AG09319 (cell line): ENCODE measurements around the gene PAAF1.

Source experiments
- DNase-seq: peaks from one replicate; pipeline ENCODE4 v3.0.0-alpha.2; 2010; ENCODE audit warnings: low read depth; ENCODE audit errors: extremely low read depth
- TF ChIP-seq, protein P1 (sequence below): IDR thresholded peaks from 2 replicates; pipeline ENCODE4 v1.5.1; 2011; ENCODE audit warnings: low read depth, mild to moderate bottlenecking, inconsistent platforms, low read length, moderate library complexity

The PAAF1 gene

DNA sequence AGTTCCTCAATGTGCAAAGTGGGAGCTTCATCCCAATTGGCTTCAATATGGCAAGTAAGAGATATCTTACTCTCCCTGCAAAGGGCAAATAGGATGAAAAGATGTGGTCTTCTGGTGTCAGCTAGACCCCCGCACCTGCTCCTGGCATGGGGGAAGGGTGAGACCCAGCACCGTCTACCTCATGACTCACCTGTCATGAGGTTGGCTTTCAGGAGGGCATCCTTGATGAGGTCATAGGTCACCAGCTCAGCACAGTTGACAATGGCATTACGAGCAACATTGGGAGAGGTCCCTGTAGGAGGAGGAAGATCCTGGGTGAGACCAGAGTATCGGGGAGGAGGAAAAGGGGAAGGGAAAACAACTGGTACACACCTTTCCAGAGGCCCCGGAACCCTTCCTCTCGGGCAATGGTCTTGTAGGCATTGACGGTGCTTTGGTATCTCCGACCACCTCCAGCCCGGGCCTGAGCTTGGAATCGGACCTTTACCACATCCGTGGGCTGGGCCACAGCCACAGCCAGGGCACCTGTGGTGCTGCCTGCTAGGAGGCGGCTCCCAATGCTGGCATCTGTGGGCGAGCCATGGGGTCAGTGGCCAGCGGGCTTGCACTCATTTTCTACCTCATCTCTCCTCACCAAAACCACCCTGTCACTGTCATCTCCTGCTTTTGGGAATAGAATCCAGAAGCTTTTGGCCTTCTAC is 99.8 kb downstream of the PAAF1 start:
- TF ChIP-seq, protein P1, sequence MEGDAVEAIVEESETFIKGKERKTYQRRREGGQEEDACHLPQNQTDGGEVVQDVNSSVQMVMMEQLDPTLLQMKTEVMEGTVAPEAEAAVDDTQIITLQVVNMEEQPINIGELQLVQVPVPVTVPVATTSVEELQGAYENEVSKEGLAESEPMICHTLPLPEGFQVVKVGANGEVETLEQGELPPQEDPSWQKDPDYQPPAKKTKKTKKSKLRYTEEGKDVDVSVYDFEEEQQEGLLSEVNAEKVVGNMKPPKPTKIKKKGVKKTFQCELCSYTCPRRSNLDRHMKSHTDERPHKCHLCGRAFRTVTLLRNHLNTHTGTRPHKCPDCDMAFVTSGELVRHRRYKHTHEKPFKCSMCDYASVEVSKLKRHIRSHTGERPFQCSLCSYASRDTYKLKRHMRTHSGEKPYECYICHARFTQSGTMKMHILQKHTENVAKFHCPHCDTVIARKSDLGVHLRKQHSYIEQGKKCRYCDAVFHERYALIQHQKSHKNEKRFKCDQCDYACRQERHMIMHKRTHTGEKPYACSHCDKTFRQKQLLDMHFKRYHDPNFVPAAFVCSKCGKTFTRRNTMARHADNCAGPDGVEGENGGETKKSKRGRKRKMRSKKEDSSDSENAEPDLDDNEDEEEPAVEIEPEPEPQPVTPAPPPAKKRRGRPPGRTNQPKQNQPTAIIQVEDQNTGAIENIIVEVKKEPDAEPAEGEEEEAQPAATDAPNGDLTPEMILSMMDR = no peak

DNA sequence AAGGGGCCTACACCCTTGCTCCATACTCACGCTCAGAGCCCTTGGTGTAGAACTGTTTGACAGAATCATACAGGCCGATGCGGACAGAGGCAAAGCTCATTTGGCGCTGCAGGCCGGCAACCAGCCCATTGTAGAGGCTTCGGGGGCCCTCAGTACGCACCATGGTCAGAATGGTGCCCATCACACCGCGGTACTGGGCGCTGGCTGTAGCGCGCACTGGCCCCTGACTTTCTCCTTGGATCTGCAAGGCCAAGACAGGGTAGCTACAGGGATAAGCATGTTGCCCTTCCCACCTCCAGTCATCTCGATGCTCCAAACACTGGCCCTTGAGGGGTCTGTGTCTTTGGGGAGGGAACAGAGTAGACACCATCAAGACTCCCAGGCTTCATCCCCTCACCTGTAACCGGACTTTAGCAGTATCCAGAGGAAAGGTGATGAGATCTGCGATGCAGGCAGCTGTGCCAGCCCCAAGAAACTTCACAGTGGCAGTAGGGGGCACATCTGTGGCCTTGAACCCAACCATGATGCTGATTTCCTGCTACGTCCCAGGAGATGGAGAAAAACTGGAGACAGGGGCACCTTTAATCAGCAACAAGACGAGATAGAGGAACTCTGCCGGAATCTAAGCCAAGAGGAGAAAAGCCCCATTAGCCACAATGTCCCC is 101.2 kb downstream of the PAAF1 start:
- TF ChIP-seq, protein P1 = no peak
- no peak for DNase-seq

More for the DNA sequence above, 99.8 kb downstream of the PAAF1 start:
- no peak for DNase-seq

DNA sequence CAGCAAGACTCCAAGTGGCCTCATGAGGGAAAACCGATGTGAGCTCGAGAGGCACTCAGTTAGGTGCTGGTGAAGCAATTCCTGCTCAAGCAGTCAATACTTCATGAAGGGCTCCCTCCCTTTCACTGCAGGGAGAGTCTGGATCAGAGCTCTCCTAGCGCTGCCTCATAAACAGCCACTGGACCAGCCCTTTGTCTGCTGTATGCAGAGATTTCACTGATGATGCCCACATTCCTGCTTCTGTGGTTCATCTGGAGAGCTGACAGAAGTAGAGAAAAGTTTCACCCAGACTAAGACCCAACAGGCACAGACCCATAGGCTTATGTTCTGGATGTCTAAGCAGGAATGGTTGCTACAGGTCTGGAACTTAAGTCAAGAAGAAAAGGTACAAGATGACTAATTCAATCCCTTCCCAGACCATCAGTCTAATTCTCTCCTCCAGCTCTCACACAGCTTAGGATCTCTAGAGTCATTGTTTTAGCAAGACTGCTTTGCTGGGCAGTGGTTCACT is 101.8 kb downstream of the PAAF1 start:
- TF ChIP-seq, protein P1 = no peak
- no peak for DNase-seq

DNA sequence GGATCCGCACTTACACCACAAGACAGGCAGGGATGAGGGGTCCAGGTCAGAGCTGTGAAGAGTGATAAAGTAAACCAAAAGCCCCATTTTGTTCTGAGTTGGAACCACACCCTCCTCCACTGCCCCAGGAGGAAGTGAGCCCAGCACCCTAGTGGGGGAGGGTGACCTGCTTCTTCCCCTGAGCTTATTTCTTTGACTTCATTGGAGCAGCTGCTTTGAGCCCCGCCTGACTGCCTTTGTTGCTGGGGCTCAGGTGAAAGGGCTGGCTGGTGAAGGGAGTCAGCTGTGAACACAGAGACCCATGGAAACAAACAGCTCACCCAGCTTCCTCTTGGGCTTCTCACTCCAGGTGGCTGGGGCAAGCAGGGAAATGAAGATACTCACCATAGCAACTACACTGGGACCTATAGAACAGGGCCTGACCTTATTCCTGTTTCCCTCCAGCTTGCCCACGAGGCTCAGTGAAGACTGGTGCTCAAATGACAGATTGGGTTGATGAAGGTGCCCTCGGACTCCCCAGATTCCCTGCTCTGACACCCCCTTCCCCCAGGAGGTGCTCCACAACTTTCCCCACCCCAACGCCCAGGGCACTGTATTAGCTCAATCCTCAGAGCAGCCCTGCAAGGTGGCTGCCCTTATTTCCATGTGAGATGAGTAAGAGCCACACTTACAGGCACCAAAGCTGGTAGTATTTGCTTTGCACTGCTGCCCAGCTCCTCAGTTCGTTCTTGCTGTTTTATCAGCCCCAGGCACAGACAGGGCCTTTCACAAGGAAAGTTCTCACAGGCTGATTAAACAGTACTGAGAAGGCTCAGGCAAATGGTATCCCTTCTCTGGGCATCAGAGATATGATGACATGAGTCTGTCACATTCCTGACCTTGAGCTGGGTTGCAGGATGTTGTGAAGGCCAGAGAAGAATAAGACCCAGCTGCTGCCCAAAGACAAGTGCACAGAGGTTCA is 103.5 kb downstream of the PAAF1 start:
- no peak for DNase-seq
- TF ChIP-seq, protein P1 = no peak
